Mononuclear cell (primary cell): ENCODE measurements around the gene TRAF7. TPM values are rescaled to one million over a fixed set of nuclear protein-coding genes. Genes with fewer than 3 reads are reported as not detected.

Source experiments
- H3K27me3 ChIP-seq: 2 replicates; pipeline ENCODE4 v1.6.0; 2011; ENCODE audit warnings: low read length, control low read depth; ENCODE audit not compliant: insufficient read depth
- H3K4me1 ChIP-seq: 2 replicates; pipeline ENCODE4 v1.5.1; 2011; ENCODE audit warnings: mild to moderate bottlenecking, low read length, control low read depth; ENCODE audit not compliant: insufficient read depth
- H3K4me3 ChIP-seq: 2 replicates; pipeline ENCODE4 v1.5.1; 2011; ENCODE audit warnings: mild to moderate bottlenecking, low read length, moderate library complexity
- H3K9me3 ChIP-seq: 2 replicates; pipeline ENCODE4 v1.5.1; 2011; ENCODE audit warnings: low read depth, mild to moderate bottlenecking, control low read depth, low read length
- total RNA-seq: library from RNA; depleted of rRNA; stranded (reverse); fragments of >200 nt; gene quantifications from one replicate; pipeline ENCODE4 v1.2.3, GENCODE V29; 2012

Gene TRAF7
- total RNA-seq, 1 donor = 17.9 TPM

GRCh38 chr16:2177561-2177960 lies 22.0 kb downstream of the TRAF7 start:
- Histone ChIP-seq H3K4me3 (no peak overlapping the region), H3K27me3 (no peaks in the 10 kb centered on the region), H3K4me1 (no peaks in the 10 kb centered on the region), H3K9me3 (no peaks in the 10 kb centered on the region)

- Histone ChIP-seq H3K9me3 (no peaks in the 10 kb centered on the region), H3K27me3 (no peaks in the 10 kb centered on the region), H3K4me1 (no peaks in the 10 kb centered on the region)
These were observed 22.9 kb downstream of the TRAF7 start for GRCh38 chr16:2178321-2179106.

DNA sequence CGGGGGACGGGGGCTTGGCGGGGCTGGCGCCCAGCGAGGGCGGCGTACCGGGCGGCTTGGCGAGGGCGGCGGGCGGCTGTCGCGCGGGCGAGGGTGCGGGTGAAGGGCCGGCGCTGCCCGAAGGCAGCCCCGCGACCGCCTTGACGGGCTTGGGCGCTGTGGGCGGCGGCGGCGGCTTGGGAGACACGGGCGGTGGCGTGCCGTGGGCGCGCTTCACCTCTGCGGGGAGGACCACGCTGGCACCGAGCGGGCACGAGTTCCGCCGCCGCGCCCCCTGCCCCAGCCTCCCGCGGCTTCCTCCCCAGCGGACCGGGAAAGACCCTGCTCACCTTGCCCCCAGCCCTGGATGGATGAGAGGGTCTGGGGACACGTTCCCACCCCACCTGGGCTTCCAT lies 23.5 kb downstream of the TRAF7 start:
- Histone ChIP-seq H3K27me3 (no peaks in the 10 kb centered on the region), H3K4me3 (no peak overlapping the region), H3K4me1 (no peaks in the 10 kb centered on the region), H3K9me3 (no peaks in the 10 kb centered on the region)

More at GRCh38 chr16:2178321-2179106, 22.9 kb downstream of the TRAF7 start:
- no peak overlapping the region for H3K4me3 ChIP-seq

GRCh38 chr16:2179576-2179975 lies 24.0 kb downstream of the TRAF7 start:
- Histone ChIP-seq H3K4me3 (no peak overlapping the region), H3K4me1 (no peaks in the 10 kb centered on the region), H3K27me3 (no peaks in the 10 kb centered on the region), H3K9me3 (no peaks in the 10 kb centered on the region)

GRCh38 chr16:2180461-2180860 lies 24.9 kb downstream of the TRAF7 start:
- Histone ChIP-seq H3K9me3 (no peaks in the 10 kb centered on the region), H3K4me3 (no peak overlapping the region), H3K27me3 (no peaks in the 10 kb centered on the region), H3K4me1 (no peaks in the 10 kb centered on the region)

- H3K4me1 ChIP-seq = no peaks in the 10 kb centered on the region
- H3K9me3 ChIP-seq = no peaks in the 10 kb centered on the region
- no peak overlapping the region for H3K4me3 ChIP-seq
- H3K27me3 ChIP-seq = no peaks in the 10 kb centered on the region
These were observed 25.7 kb downstream of the TRAF7 start for GRCh38 chr16:2180962-2181923.

GRCh38 chr16:2181952-2182351 lies 26.4 kb downstream of the TRAF7 start:
- Histone ChIP-seq H3K9me3 (no peaks in the 10 kb centered on the region), H3K4me1 (no peaks in the 10 kb centered on the region), H3K4me3 (no peak overlapping the region), H3K27me3 (no peaks in the 10 kb centered on the region)

DNA sequence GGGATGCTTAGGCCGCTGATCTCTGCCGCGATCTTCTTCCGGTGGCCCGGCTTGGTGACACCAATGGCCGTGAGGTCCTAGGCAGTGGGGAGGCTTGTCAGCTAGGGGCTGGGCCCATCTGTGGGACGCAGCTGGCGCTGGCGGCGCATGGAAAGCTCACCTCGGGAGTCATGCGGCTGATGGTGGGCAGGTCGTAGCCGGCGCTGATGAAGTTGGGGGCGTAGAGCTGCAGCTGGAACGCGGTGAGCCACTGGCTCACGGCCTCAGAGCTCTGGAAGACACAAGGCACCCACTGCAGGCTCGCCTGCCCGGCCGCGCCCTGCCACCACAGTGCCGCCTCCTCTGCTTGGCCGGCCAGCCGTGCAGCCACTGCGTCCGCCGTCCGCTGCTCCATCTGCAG lies 28.1 kb downstream of the TRAF7 start:
- no peaks in the 10 kb centered on the region for H3K9me3 ChIP-seq
- no peaks in the 10 kb centered on the region for H3K4me1 ChIP-seq
- H3K4me3 ChIP-seq = no peak overlapping the region
- no peaks in the 10 kb centered on the region for H3K27me3 ChIP-seq

- Histone ChIP-seq H3K4me3 (no peak overlapping the region), H3K4me1 (no peaks in the 10 kb centered on the region), H3K9me3 (no peaks in the 10 kb centered on the region), H3K27me3 (no peaks in the 10 kb centered on the region)
These were observed 28.8 kb downstream of the TRAF7 start for GRCh38 chr16:2184346-2184745.

- no peaks in the 10 kb centered on the region for H3K9me3 ChIP-seq
- no peak overlapping the region for H3K4me3 ChIP-seq
- H3K4me1 ChIP-seq = no peaks in the 10 kb centered on the region
- H3K27me3 ChIP-seq = no peaks in the 10 kb centered on the region
These were observed 29.4 kb downstream of the TRAF7 start for GRCh38 chr16:2184962-2185361.

- no peak overlapping the region for H3K4me3 ChIP-seq
- H3K9me3 ChIP-seq = no peaks in the 10 kb centered on the region
- H3K27me3 ChIP-seq = no peaks in the 10 kb centered on the region
- H3K4me1 ChIP-seq = no peaks in the 10 kb centered on the region
These were observed 30.5 kb downstream of the TRAF7 start for GRCh38 chr16:2186064-2186463.

DNA sequence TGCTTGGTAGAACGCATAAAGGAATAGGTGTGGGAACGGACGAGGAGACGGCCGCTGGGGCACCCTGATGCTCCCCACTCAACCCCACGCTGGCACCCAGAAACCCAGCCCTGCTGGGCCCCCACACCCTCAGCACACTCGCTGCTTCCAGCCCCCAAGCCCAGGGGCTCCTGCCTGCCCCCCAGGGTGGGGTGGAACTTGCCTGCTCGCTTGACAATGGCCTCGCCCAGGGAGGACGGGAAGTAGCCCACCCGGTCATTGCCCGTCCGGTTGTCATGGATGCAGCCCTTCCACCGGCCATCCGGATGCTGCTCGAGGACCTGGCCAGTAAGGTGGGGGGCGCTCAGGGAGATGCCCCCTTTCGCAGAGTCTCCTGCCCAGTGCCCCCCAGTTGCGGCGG lies 30.9 kb downstream of the TRAF7 start:
- Histone ChIP-seq H3K27me3 (no peaks in the 10 kb centered on the region), H3K4me1 (no peaks in the 10 kb centered on the region), H3K9me3 (no peaks in the 10 kb centered on the region), H3K4me3 (no peak overlapping the region)

DNA sequence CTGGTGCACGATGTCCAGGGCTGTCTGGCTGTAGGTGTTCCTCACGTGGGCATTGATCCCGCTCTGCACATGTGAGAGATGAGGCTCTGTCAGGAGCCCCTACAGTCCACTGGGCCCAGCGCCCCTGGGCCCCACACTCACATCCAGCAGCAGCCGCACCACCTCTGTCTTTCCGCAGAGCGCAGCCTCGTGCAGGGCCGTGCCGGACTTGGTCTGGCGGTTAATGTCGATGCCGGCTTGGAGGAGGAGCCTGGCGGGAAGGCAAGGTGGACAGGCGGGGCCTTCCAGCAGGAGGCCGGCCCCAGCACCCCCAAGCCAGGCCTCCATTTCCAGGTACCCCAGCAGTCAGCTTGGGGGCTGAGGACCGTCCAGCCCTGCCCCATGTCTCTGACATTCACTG lies 31.6 kb downstream of the TRAF7 start:
- Histone ChIP-seq H3K4me1 (no peaks in the 10 kb centered on the region), H3K27me3 (no peaks in the 10 kb centered on the region), H3K9me3 (no peaks in the 10 kb centered on the region), H3K4me3 (no peak overlapping the region)

DNA sequence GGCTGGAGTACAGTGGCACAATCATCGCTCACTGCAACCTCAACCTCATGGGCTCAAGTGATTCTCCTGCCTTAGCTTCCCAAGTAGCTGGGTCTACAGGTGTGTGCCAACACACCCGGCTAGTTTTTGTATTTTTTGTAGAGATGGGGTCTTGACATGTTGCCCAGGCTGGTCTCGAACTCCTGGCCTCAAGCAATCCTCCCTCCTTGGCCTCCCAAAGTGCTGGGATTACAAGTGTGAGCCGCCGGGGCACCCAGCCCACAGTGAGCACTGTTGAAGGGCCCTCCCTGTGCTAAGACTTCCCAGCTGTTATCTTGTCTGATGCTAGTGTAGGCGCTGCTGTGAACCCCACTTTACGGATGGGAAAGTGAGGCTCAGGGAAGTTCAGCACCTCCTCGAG lies 32.8 kb downstream of the TRAF7 start:
- Histone ChIP-seq H3K4me3 (no peak overlapping the region), H3K4me1 (no peaks in the 10 kb centered on the region), H3K27me3 (no peaks in the 10 kb centered on the region), H3K9me3 (no peaks in the 10 kb centered on the region)

DNA sequence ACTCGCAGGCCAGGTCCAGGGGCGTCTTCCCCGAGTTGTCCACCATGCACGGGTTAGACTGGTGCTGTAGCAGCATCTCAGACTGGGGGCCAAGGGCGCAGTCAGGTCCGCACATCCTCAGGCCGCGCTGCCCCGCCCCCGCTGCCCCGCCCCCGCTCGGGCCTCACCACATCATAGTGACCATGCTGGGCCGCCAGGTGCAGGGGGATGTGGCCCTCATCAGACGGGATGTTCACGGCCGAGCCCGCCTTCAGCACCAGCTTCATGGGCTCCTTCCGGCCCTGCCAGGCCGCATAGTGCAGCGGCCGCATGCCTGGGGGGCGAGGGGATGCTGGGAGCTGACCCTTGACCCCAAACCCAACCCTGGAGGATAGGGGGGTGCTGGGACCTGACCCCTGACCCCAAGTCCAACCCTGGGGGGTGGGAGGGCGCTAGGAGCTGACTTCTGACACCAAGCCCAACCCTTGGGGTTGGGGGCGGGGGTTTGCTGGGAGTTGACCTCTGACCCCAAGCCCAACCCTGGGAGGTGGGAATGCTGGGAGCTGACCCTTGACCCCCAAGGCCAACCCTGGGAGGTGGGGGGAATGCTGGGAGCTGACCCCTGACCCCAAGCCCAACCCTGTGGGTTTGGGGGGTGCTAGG lies 33.8 kb downstream of the TRAF7 start:
- Histone ChIP-seq H3K27me3 (no peaks in the 10 kb centered on the region), H3K9me3 (no peaks in the 10 kb centered on the region), H3K4me3 (no peak overlapping the region), H3K4me1 (no peaks in the 10 kb centered on the region)
